WTC11 (cell line): ENCODE results near the gene FAM193A. TPM values are rescaled to one million over a fixed set of nuclear protein-coding genes. Genes with fewer than 3 reads are reported as not detected.

Experiments used
- ATAC-seq: fragments of 200-7000 bp; cut with Tn5 transposase; 2 replicates; pipeline ENCODE4 v1.10.0; 2021; ENCODE audit warnings: mild to moderate bottlenecking, moderate library complexity
- CTCF ChIA-PET: fragments of 300-600 bp; sonication (Branson Sonifier 250); formaldehyde crosslinking; loops from one replicate; lab custom pipeline; 2021; ENCODE audit warnings: antibody characterized with exemption; lab: Charles Lee
- POLR2A ChIA-PET: fragments of 350-600 bp; sonication (Branson Sonifier 250); formaldehyde crosslinking; loops from one replicate; lab custom pipeline; 2021; ENCODE audit warnings: antibody characterized with exemption; lab: Charles Lee
- DNase-seq: peaks from one replicate; pipeline ENCODE4 v3.0.0; 2021; ENCODE audit warnings: low spot score
- H3K27ac Mint-ChIP-seq: 2 replicates; pipeline ENCODE4 v1.8.0; 2021; ENCODE audit warnings: mixed read lengths
- H3K27me3 Mint-ChIP-seq: 2 replicates; pipeline ENCODE4 v1.8.0; 2021; ENCODE audit warnings: low read depth, mild to moderate bottlenecking, moderate library complexity, mixed read lengths
- H3K36me3 Mint-ChIP-seq: 2 replicates; pipeline ENCODE4 v1.8.0; 2021; ENCODE audit warnings: mixed read lengths
- H3K4me1 Mint-ChIP-seq: 2 replicates; pipeline ENCODE4 v1.8.0; 2022; ENCODE audit warnings: mixed read lengths
- H3K4me3 Mint-ChIP-seq: 2 replicates; pipeline ENCODE4 v1.8.0; 2021; ENCODE audit warnings: mild to moderate bottlenecking, moderate library complexity, mixed read lengths
- H3K9me3 Mint-ChIP-seq: 2 replicates; pipeline ENCODE4 v1.8.0; 2021; ENCODE audit warnings: mixed read lengths
- ELF4 ChIP-seq: sonication (generic); formaldehyde crosslinking; IDR thresholded peaks from 2 replicates; pipeline ENCODE4 v1.8.1; 2022; ENCODE audit warnings: low read depth, mild to moderate bottlenecking, moderate library complexity, missing genetic modification reagents
- IRF2 ChIP-seq: sonication (generic); formaldehyde crosslinking; IDR thresholded peaks from 2 replicates; pipeline ENCODE4 v1.8.0; 2022; ENCODE audit warnings: low read depth, missing genetic modification reagents, borderline replicate concordance
- NFE2L1 ChIP-seq: sonication (generic); formaldehyde crosslinking; IDR thresholded peaks from 2 replicates; pipeline ENCODE4 v1.8.1; 2023; ENCODE audit warnings: missing genetic modification reagents
- SOX15 ChIP-seq: fragments of 250-450 bp; sonication (Bioruptor Pico); IDR thresholded peaks from 2 replicates; pipeline ENCODE4 v1.9.0; 2021; ENCODE audit warnings: mild to moderate bottlenecking
- ZNF396 ChIP-seq: fragments of 250-450 bp; sonication (Bioruptor Pico); IDR thresholded peaks from 2 replicates; pipeline ENCODE4 v1.8.0; 2021; ENCODE audit warnings: mild to moderate bottlenecking, moderate library complexity, borderline replicate concordance
- ZNF423 ChIP-seq: fragments of 250-450 bp; sonication (Bioruptor Pico); IDR thresholded peaks from 2 replicates; pipeline ENCODE4 v2.1.2; 2022; ENCODE audit warnings: mild to moderate bottlenecking, moderate library complexity
- ZNF512 ChIP-seq: sonication (generic); formaldehyde crosslinking; IDR thresholded peaks from 2 replicates; pipeline ENCODE4 v1.8.1; 2022; ENCODE audit warnings: missing genetic modification reagents, borderline replicate concordance
- total RNA-seq: library from RNA; stranded (reverse); gene quantifications from 3 replicates; pipeline ENCODE4 v1.2.3, GENCODE V29; 2021
- TF ChIP-seq, protein P1 (sequence below): sonication (generic); formaldehyde crosslinking; IDR thresholded peaks from 2 replicates; pipeline ENCODE4 v1.8.0; 2022; ENCODE audit warnings: missing genetic modification reagents
- TF ChIP-seq, protein P2 (sequence below): fragments of 250-450 bp; sonication (Bioruptor Pico); conservative IDR thresholded peaks from 2 replicates; pipeline ENCODE4 v1.9.0; 2021; ENCODE audit warnings: mild to moderate bottlenecking
- TF ChIP-seq, protein P3 (sequence below): sonication (generic); formaldehyde crosslinking; IDR thresholded peaks from 2 replicates; pipeline ENCODE4 v1.8.0; 2022; ENCODE audit warnings: mild to moderate bottlenecking, missing genetic modification reagents
- TF ChIP-seq, protein P4 (sequence below): sonication (generic); formaldehyde crosslinking; IDR thresholded peaks from 2 replicates; pipeline ENCODE4 v1.8.1; 2022; ENCODE audit warnings: low read depth, missing genetic modification reagents, borderline replicate concordance

The FAM193A gene
- total RNA-seq, 1 experiment from 2014 or later = 28.1 TPM

DNA sequence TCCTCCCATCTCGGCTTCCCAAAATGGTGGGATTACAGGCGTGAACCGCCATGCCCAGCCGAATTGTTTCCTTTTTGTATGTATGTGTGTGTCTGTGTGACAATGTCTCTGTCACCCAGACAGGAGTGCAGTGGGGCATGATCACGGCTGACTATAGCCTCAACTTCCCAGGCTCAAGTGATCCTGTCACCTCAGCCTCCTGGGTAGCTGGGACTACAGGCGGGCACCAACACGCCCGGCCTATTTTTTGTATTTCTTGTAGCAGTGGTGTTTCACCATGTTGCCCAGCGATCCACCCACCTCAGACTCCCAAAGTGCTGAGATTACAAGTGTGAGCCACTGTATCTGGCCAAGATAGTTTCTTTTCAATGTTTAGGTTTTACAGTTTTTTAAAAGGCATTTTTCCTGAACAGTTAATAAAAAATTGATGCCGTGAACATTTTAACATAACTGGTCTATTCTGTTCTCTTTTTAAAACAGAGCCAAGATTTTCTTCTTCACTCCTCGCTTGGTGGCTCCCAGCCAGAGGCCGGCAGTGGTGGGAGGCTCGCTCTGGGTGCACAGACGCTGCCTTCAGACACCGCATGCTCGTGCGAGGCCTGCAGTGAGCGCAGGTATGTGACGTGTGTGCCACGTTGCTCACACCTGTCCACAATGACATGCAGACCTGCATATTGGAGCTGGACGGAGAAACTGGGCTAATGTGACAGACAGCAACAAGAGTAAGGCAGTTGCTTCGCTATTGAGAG is 88.5 kb downstream of the FAM193A start (continued):
- TF ChIP-seq, protein P1, sequence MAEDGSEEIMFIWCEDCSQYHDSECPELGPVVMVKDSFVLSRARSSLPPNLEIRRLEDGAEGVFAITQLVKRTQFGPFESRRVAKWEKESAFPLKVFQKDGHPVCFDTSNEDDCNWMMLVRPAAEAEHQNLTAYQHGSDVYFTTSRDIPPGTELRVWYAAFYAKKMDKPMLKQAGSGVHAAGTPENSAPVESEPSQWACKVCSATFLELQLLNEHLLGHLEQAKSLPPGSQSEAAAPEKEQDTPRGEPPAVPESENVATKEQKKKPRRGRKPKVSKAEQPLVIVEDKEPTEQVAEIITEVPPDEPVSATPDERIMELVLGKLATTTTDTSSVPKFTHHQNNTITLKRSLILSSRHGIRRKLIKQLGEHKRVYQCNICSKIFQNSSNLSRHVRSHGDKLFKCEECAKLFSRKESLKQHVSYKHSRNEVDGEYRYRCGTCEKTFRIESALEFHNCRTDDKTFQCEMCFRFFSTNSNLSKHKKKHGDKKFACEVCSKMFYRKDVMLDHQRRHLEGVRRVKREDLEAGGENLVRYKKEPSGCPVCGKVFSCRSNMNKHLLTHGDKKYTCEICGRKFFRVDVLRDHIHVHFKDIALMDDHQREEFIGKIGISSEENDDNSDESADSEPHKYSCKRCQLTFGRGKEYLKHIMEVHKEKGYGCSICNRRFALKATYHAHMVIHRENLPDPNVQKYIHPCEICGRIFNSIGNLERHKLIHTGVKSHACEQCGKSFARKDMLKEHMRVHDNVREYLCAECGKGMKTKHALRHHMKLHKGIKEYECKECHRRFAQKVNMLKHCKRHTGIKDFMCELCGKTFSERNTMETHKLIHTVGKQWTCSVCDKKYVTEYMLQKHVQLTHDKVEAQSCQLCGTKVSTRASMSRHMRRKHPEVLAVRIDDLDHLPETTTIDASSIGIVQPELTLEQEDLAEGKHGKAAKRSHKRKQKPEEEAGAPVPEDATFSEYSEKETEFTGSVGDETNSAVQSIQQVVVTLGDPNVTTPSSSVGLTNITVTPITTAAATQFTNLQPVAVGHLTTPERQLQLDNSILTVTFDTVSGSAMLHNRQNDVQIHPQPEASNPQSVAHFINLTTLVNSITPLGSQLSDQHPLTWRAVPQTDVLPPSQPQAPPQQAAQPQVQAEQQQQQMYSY (CRISPR knock-in tag) = no peak
- no peak for TF ChIP-seq ZNF396 (CRISPR knock-in tag)

GRCh38 chr4:2626231-2626630 is 89.8 kb downstream of the FAM193A start:
- ChIA-PET POLR2A (no interaction called here), CTCF (interaction anchor here (0.7 kb wide), 1 partner anchor 155 kb away, joined by 3 read pairs; no protein-coding TSS in a partner anchor)
- Mint-ChIP-seq H3K9me3 (no peaks in the 10 kb centered on the region), H3K4me1 (peaks cover 23% of the 10 kb centered on the region), H3K27ac (peak overlapping the region; percentile 79; the same call in 1 of the 2 replicates), H3K27me3 (no peaks in the 10 kb centered on the region), H3K36me3 (peaks cover 23% of the 10 kb centered on the region), H3K4me3 (no peak overlapping the region)
- ATAC-seq (no peak), DNase-seq (no peak)
- no peak for TF ChIP-seq NFE2L1
- TF ChIP-seq, protein P2, sequence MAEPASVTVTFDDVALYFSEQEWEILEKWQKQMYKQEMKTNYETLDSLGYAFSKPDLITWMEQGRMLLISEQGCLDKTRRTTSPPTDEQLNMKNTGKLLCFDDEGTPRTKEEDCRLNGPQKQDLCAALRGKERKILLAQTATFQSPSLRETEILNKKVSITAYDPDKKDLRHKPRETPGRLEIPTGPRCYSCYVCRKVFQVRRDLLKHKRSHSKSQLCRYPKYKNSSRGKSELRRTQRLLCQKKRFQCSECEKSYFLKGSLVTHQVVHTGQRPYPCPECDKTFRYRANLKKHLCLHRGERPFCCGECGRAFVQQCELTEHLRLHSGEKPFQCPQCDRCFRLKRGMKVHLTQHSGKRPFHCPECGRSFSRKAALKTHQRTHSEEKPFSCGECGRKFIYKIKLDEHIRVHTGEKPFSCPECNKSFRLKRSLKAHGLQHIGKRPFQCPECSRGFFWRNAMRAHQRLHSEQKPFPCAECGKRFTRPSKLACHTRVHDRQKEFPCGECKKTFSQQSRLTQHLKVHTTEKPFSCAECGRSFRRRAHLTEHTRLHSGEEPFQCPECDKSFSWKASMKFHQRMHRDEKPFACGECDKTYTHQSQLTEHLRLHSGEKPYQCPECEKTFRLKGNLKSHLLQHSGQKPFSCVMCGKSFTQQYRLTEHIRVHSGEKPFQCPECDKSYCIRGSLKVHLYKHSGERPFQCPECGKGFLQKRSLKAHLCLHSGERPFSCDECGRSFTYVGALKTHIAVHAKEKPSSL (CRISPR knock-in tag) = no peak
- no peak for TF ChIP-seq SOX15 (CRISPR knock-in tag)
- no peak for TF ChIP-seq ZNF512 (CRISPR knock-in tag)
- TF ChIP-seq, protein P3, sequence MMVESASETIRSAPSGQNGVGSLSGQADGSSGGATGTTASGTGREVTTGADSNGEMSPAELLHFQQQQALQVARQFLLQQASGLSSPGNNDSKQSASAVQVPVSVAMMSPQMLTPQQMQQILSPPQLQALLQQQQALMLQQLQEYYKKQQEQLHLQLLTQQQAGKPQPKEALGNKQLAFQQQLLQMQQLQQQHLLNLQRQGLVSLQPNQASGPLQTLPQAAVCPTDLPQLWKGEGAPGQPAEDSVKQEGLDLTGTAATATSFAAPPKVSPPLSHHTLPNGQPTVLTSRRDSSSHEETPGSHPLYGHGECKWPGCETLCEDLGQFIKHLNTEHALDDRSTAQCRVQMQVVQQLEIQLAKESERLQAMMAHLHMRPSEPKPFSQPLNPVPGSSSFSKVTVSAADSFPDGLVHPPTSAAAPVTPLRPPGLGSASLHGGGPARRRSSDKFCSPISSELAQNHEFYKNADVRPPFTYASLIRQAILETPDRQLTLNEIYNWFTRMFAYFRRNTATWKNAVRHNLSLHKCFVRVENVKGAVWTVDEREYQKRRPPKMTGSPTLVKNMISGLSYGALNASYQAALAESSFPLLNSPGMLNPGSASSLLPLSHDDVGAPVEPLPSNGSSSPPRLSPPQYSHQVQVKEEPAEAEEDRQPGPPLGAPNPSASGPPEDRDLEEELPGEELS (CRISPR knock-in tag) = no peak

GRCh38 chr4:2630556-2631273 is 94.3 kb downstream of the FAM193A start:
- no peaks in the 10 kb centered on the region for H3K4me1 Mint-ChIP-seq
- POLR2A ChIA-PET = no interaction called here
- CTCF ChIA-PET = interaction anchor here (0.6 to 1.2 kb wide), 3 partner anchors 26 to 125 kb away, joined by 3 to 6 read pairs (median 4); no protein-coding TSS in a partner anchor
- H3K27ac Mint-ChIP-seq = no peak overlapping the region; the same call in 1 of the 2 replicates
- no peak overlapping the region for H3K4me3 Mint-ChIP-seq
- peaks cover 32% of the 10 kb centered on the region for H3K36me3 Mint-ChIP-seq
- no peaks in the 10 kb centered on the region for H3K9me3 Mint-ChIP-seq
- peak; percentile 44 for DNase-seq
- ATAC-seq = peak; percentile 82
- no peaks in the 10 kb centered on the region for H3K27me3 Mint-ChIP-seq
- TF ChIP-seq ELF4 (CRISPR knock-in tag) = no peak
- no peak for TF ChIP-seq ZNF423 (CRISPR knock-in tag)
- TF ChIP-seq, protein P4, sequence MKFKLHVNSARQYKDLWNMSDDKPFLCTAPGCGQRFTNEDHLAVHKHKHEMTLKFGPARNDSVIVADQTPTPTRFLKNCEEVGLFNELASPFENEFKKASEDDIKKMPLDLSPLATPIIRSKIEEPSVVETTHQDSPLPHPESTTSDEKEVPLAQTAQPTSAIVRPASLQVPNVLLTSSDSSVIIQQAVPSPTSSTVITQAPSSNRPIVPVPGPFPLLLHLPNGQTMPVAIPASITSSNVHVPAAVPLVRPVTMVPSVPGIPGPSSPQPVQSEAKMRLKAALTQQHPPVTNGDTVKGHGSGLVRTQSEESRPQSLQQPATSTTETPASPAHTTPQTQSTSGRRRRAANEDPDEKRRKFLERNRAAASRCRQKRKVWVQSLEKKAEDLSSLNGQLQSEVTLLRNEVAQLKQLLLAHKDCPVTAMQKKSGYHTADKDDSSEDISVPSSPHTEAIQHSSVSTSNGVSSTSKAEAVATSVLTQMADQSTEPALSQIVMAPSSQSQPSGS (CRISPR knock-in tag) = no peak
- no peak for TF ChIP-seq IRF2 (CRISPR knock-in tag)
- TF ChIP-seq, protein P2 (CRISPR knock-in tag) = no peak
